Activated CD4-positive, alpha-beta T cell treated with anti-CD3 and anti-CD28 coated beads, Interleukin-2, amount 50 U/mL, for 1 hour (primary cell): ENCODE data around the gene DCST2.

Experiments used
- DNase-seq: peaks from one replicate; pipeline ENCODE4 v3.0.0-alpha.2; 2020

DCST2 gene

GRCh38 chr1:155048449-155049334 lies 15.1 kb upstream of the DCST2 start:
- DNase-seq = no peak

- peak; percentile 59 for DNase-seq
Observed at GRCh38 chr1:155044812-155045657, 11.5 kb upstream of the DCST2 start.

GRCh38 chr1:155044365-155044764 lies 10.8 kb upstream of the DCST2 start:
- no peak for DNase-seq

- no peak for DNase-seq
Observed at GRCh38 chr1:155043793-155044192, 10.2 kb upstream of the DCST2 start.

GRCh38 chr1:155043301-155043702 lies 9.7 kb upstream of the DCST2 start:
- no peak for DNase-seq

- DNase-seq = no peak
Observed at GRCh38 chr1:155042789-155043188, 9.2 kb upstream of the DCST2 start.

GRCh38 chr1:155040358-155041093 lies 6.9 kb upstream of the DCST2 start:
- DNase-seq = no peak

GRCh38 chr1:155039308-155039669 lies 5.7 kb upstream of the DCST2 start:
- DNase-seq = no peak

GRCh38 chr1:155038602-155039307 lies 5.2 kb upstream of the DCST2 start:
- no peak for DNase-seq

GRCh38 chr1:155037851-155038441 lies 4.4 kb upstream of the DCST2 start:
- no peak for DNase-seq

- no peak for DNase-seq
Observed at GRCh38 chr1:155037043-155037442, 3.5 kb upstream of the DCST2 start.

- DNase-seq = no peak
Observed at GRCh38 chr1:155035936-155036335, 2.4 kb upstream of the DCST2 start.

GRCh38 chr1:155034318-155035208 lies 982 bp upstream of the DCST2 start:
- no peak for DNase-seq

GRCh38 chr1:155032886-155033285 lies 695 bp downstream of the DCST2 start:
- no peak for DNase-seq

GRCh38 chr1:155030899-155031298 lies 2.7 kb downstream of the DCST2 start:
- DNase-seq = no peak

GRCh38 chr1:155030243-155030795 lies 3.3 kb downstream of the DCST2 start:
- no peak for DNase-seq

- DNase-seq = no peak
Observed at GRCh38 chr1:155029513-155030242, 3.9 kb downstream of the DCST2 start.

- DNase-seq = no peak
Observed at GRCh38 chr1:155026588-155026987, 7.0 kb downstream of the DCST2 start.

- no peak for DNase-seq
Observed at GRCh38 chr1:155026154-155026553, 7.4 kb downstream of the DCST2 start.

- DNase-seq = no peak
Observed at GRCh38 chr1:155024315-155024714, 9.3 kb downstream of the DCST2 start.
